MCF 10A (cell line): Measurements from ENCODE around the gene LRMDA. TPM values are rescaled to one million over a fixed set of nuclear protein-coding genes. Genes with fewer than 3 reads are reported as not detected.

Source experiments
- BruUV-seq: library from RNA; stranded (reverse); fragments of 400-500 nt; replicated peaks from 2 replicates; lab custom pipeline; 2021; lab: Mats Ljungman, UMichigan
- CTCF ChIA-PET: fragments of 300-600 bp; sonication (Branson Sonifier 250); formaldehyde crosslinking; extraction: SDS; loops from one replicate; lab custom pipeline; 2021; ENCODE audit warnings: antibody characterized with exemption, inconsistent platforms; lab: Yijun Ruan, JAX
- POLR2A ChIA-PET: fragments of 300-600, 350-650 bp; sonication (Branson Sonifier 250); formaldehyde crosslinking; extraction: SDS; loops from one replicate; lab custom pipeline; 2020; ENCODE audit warnings: antibody characterized with exemption, inconsistent platforms; lab: Yijun Ruan, JAX
- DNase-seq: peaks from one replicate; pipeline ENCODE4 v3.0.0-alpha.2; 2018; ENCODE audit not compliant: unreplicated experiment
- H3K27ac Mint-ChIP-seq: one replicate; pipeline ENCODE4 v1.8.0; 2022; ENCODE audit warnings: mild to moderate bottlenecking, low read depth, mixed read lengths; ENCODE audit not compliant: unreplicated experiment
- H3K27me3 Mint-ChIP-seq: one replicate; pipeline ENCODE4 v1.8.0; 2022; ENCODE audit warnings: mixed read lengths; ENCODE audit not compliant: insufficient read depth, unreplicated experiment
- H3K36me3 Mint-ChIP-seq: one replicate; pipeline ENCODE4 v1.8.0; 2022; ENCODE audit warnings: mild to moderate bottlenecking, moderate library complexity, mixed read lengths; ENCODE audit not compliant: insufficient read depth, unreplicated experiment
- H3K4me1 Mint-ChIP-seq: one replicate; pipeline ENCODE4 v1.8.0; 2022; ENCODE audit warnings: mixed read lengths; ENCODE audit not compliant: insufficient read depth, unreplicated experiment
- H3K4me3 Mint-ChIP-seq: one replicate; pipeline ENCODE4 v1.8.0; 2022; ENCODE audit warnings: mild to moderate bottlenecking, moderate library complexity, mixed read lengths; ENCODE audit not compliant: unreplicated experiment
- H3K9me3 Mint-ChIP-seq: one replicate; pipeline ENCODE4 v1.8.0; 2022; ENCODE audit warnings: mixed read lengths; ENCODE audit not compliant: unreplicated experiment
- intact Hi-C: fragments of 100-400 bp; cut with micrococcal nuclease; formaldehyde crosslinking; loops from 2 replicates; pipeline ENCODE4 v1.14.1; 2022
- total RNA-seq: library from RNA; stranded (reverse); gene quantifications from 2 replicates; pipeline ENCODE4 v1.2.3, GENCODE V29; 2022
- TF ChIP-seq, protein P1 (sequence below): fragments of 200-600 bp; IDR thresholded peaks from one replicate; pipeline ENCODE4 v1.8.0; 2022; ENCODE audit warnings: antibody characterized with exemption, mild to moderate bottlenecking; ENCODE audit not compliant: unreplicated experiment

The LRMDA gene
- total RNA-seq, 1 experiment from 2014 or later, result not detected

- DNase-seq, result no peak
- peak overlapping the region; percentile 80 for H3K4me3 Mint-ChIP-seq
- H3K36me3 Mint-ChIP-seq, result peaks cover 15% of the 10 kb centered on the region
- H3K27ac Mint-ChIP-seq, result peak overlapping the region; percentile 49
- H3K27me3 Mint-ChIP-seq, result no peaks in the 10 kb centered on the region
- TF ChIP-seq, protein P1, sequence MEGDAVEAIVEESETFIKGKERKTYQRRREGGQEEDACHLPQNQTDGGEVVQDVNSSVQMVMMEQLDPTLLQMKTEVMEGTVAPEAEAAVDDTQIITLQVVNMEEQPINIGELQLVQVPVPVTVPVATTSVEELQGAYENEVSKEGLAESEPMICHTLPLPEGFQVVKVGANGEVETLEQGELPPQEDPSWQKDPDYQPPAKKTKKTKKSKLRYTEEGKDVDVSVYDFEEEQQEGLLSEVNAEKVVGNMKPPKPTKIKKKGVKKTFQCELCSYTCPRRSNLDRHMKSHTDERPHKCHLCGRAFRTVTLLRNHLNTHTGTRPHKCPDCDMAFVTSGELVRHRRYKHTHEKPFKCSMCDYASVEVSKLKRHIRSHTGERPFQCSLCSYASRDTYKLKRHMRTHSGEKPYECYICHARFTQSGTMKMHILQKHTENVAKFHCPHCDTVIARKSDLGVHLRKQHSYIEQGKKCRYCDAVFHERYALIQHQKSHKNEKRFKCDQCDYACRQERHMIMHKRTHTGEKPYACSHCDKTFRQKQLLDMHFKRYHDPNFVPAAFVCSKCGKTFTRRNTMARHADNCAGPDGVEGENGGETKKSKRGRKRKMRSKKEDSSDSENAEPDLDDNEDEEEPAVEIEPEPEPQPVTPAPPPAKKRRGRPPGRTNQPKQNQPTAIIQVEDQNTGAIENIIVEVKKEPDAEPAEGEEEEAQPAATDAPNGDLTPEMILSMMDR, result no peak
- intact Hi-C loops, result loop anchor here (2.0 to 10.0 kb wide), 7 partner anchors 132 to 1710 kb away; no protein-coding TSS in a partner anchor
- no peaks in the 10 kb centered on the region for H3K9me3 Mint-ChIP-seq
- H3K4me1 Mint-ChIP-seq, result peaks cover 5% of the 10 kb centered on the region
- BruUV-seq, result no TSS peak
- ChIA-PET CTCF (interaction anchor here (0.6 to 4.8 kb wide), 13 partner anchors 9 to 1061 kb away, joined by 3 to 41 read pairs (median 3); no protein-coding TSS in a partner anchor), POLR2A (interaction anchor here (0.5 to 4.4 kb wide), 33 partner anchors 9 to 1615 kb away, joined by 3 to 54 read pairs (median 4); partner anchors contain the start of genes LRMDA and VDAC2)
Observed at GRCh38 chr10:75402486-75403143, 28.8 kb upstream of the LRMDA start.

GRCh38 chr10:75403144-75403938 is 28.1 kb upstream of the LRMDA start:
- Mint-ChIP-seq H3K4me3 (peak overlapping the region; percentile 80), H3K36me3 (peaks cover 9% of the 10 kb centered on the region), H3K27me3 (no peaks in the 10 kb centered on the region), H3K9me3 (no peaks in the 10 kb centered on the region), H3K27ac (peak overlapping the region; percentile 49), H3K4me1 (peaks cover 5% of the 10 kb centered on the region)
- intact Hi-C loops, result loop anchor here (2.0 to 10.0 kb wide), 7 partner anchors 131 to 1709 kb away; no protein-coding TSS in a partner anchor
- TF ChIP-seq, protein P1, result no peak
- no TSS peak for BruUV-seq
- POLR2A ChIA-PET, result interaction anchor here (0.6 to 4.4 kb wide), 6 partner anchors 26 to 1619 kb away, joined by 3 to 54 read pairs (median 4); partner anchors contain the start of gene LRMDA
- CTCF ChIA-PET, result interaction anchor here (0.6 to 1.4 kb wide), 3 partner anchors 25 to 285 kb away, joined by 3 to 5 read pairs (median 3); no protein-coding TSS in a partner anchor
- DNase-seq, result peak; percentile 18

GRCh38 chr10:75403939-75404814 is 27.2 kb upstream of the LRMDA start:
- peaks cover 11% of the 10 kb centered on the region for H3K36me3 Mint-ChIP-seq
- no peak overlapping the region for H3K27ac Mint-ChIP-seq
- CTCF ChIA-PET, result interaction anchor here (0.6 to 1.4 kb wide), 3 partner anchors 24 to 284 kb away, joined by 3 to 5 read pairs (median 3); no protein-coding TSS in a partner anchor
- H3K4me1 Mint-ChIP-seq, result peaks cover 5% of the 10 kb centered on the region
- no peaks in the 10 kb centered on the region for H3K9me3 Mint-ChIP-seq
- DNase-seq, result no peak
- H3K27me3 Mint-ChIP-seq, result no peaks in the 10 kb centered on the region
- TF ChIP-seq, protein P1, result no peak
- peak overlapping the region; percentile 80 for H3K4me3 Mint-ChIP-seq
- no TSS peak for BruUV-seq
- intact Hi-C loops, result loop anchor here (2.0 to 10.0 kb wide), 7 partner anchors 131 to 1709 kb away; no protein-coding TSS in a partner anchor
- POLR2A ChIA-PET, result interaction anchor here (0.6 to 4.4 kb wide), 6 partner anchors 25 to 1620 kb away, joined by 3 to 54 read pairs (median 3); partner anchors contain the start of gene LRMDA
